CD4-positive, alpha-beta T cell (primary cell): ENCODE data around the gene PTPN3. TPM values are rescaled to one million over a fixed set of nuclear protein-coding genes. Genes with fewer than 3 reads are reported as not detected.

Experiments
- ATAC-seq: fragments of 200-7000 bp; cut with Tn5 transposase; one replicate; pipeline ENCODE4 v1.10.0; 2022; ENCODE audit warnings: mild to moderate bottlenecking; ENCODE audit not compliant: poor library complexity
- CTCF ChIA-PET: fragments of 350-600 bp; sonication (Branson Sonifier 250); formaldehyde crosslinking; loops from one replicate; lab custom pipeline; 2021; ENCODE audit warnings: antibody characterized with exemption, inconsistent platforms; lab: Charles Lee
- POLR2A ChIA-PET: fragments of 350-600 bp; sonication (Branson Sonifier 250); formaldehyde crosslinking; loops from one replicate; lab custom pipeline; 2021; ENCODE audit warnings: antibody characterized with exemption, inconsistent platforms; lab: Charles Lee
- DNase-seq, 14 experiments: peaks; one replicate each; pipeline ENCODE4 v3.0.0-alpha.2; 2013 to 2020; ENCODE audit warnings: mixed read lengths in 2 of 14
- H3K27ac ChIP-seq, 2 donors: one replicate each; pipeline versions ENCODE4 v1.5.1 to v1.7.0; 2013; ENCODE audit warnings: low read length in 2 of 2, low read depth in 1 of 2, mild to moderate bottlenecking in 1 of 2
- H3K27me3 ChIP-seq, 2 experiments: 1 replicate in 1 of 2; 2 replicates in 1 of 2; pipeline versions ENCODE4 v1.6.1 to v1.7.0; 2013; ENCODE audit warnings: low read length in 2 of 2, control low read depth in 1 of 2, mild to moderate bottlenecking in 1 of 2, moderate library complexity in 1 of 2; ENCODE audit not compliant: insufficient read depth in 2 of 2, control insufficient read depth in 1 of 2
- H3K36me3 ChIP-seq: one replicate; pipeline ENCODE4 v1.6.1; 2013; ENCODE audit warnings: low read length, control low read depth; ENCODE audit not compliant: insufficient read depth
- H3K4me1 ChIP-seq: one replicate; pipeline ENCODE4 v1.6.1; 2013; ENCODE audit warnings: low read length, control low read depth; ENCODE audit not compliant: insufficient read depth
- H3K4me3 ChIP-seq: one replicate; pipeline ENCODE4 v1.5.1; 2013; ENCODE audit warnings: mild to moderate bottlenecking, low read length, moderate library complexity
- H3K9me3 ChIP-seq, 2 experiments: 1 replicate in 1 of 2; 2 replicates in 1 of 2; pipeline versions ENCODE4 v1.6.1 to v1.7.0; 2013; ENCODE audit warnings: low read length in 2 of 2, mild to moderate bottlenecking in 2 of 2, control low read depth in 1 of 2, moderate library complexity in 1 of 2; ENCODE audit not compliant: control insufficient read depth in 1 of 2, insufficient read depth in 1 of 2
- H3K27ac Mint-ChIP-seq: one replicate; pipeline ENCODE4 v1.8.0; 2020; ENCODE audit warnings: mixed read lengths
- H3K27me3 Mint-ChIP-seq: one replicate; pipeline ENCODE4 v1.8.0; 2021; ENCODE audit warnings: mixed read lengths
- H3K36me3 Mint-ChIP-seq: one replicate; pipeline ENCODE4 v1.8.0; 2021; ENCODE audit warnings: low read depth, mixed read lengths
- H3K4me1 Mint-ChIP-seq: one replicate; pipeline ENCODE4 v1.8.0; 2021; ENCODE audit warnings: low read depth, mixed read lengths
- H3K4me3 Mint-ChIP-seq: one replicate; pipeline ENCODE4 v1.8.0; 2020; ENCODE audit warnings: mild to moderate bottlenecking, mixed read lengths
- H3K9me3 Mint-ChIP-seq: one replicate; pipeline ENCODE4 v1.8.0; 2020; ENCODE audit warnings: mixed read lengths
- CTCF ChIP-seq: fragments of 200-600 bp; IDR thresholded peaks from one replicate; pipeline ENCODE4 v1.8.0; 2022; ENCODE audit warnings: antibody characterized with exemption, mild to moderate bottlenecking
- intact Hi-C, 2 experiments: fragments of 100-400 bp; cut with DNase I in 1 of 2; cut with micrococcal nuclease in 1 of 2; formaldehyde crosslinking; loops; one replicate each; pipeline versions ENCODE4 v1.15.1 to v1.9.0; 2023 to 2025; cut with DNase I, micrococcal nuclease
- total RNA-seq, 174 experiments: library from RNA in 2 of 174; stranded (reverse) in 2 of 174; gene quantifications; one replicate each; pipeline ENCODE4 v1.2.3 and lab custom pipeline; 2021 to 2026

PTPN3 gene
- total RNA-seq, 2 experiments from 2014 or later = not detected

DNA sequence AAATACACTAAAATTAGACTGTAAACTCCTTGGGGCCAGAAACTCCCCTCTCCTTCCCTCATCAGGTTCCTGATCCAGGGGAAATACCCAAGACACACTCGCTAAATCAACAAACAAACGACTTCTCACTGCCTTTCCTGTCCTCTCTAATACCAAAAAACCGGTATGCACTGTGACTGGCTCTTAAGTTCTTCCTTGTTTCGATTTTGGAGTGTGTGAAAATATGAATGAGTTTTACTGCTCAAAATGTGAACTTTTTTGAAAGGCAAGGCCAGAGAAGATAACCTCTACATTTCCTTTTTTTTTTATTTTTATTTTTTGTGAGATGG lies 96.2 kb downstream of the PTPN3 start:
- no peak overlapping the region for H3K27ac Mint-ChIP-seq
- no peak overlapping the region for H3K27ac ChIP-seq
- no peaks in the 10 kb centered on the region for H3K36me3 Mint-ChIP-seq
- H3K27me3 ChIP-seq = peaks cover 0 to 2% of the 10 kb centered on the region in 2 experiments
- H3K27me3 Mint-ChIP-seq = peaks cover 31% of the 10 kb centered on the region
- H3K4me1 ChIP-seq = no peaks in the 10 kb centered on the region
- H3K36me3 ChIP-seq = no peaks in the 10 kb centered on the region
- no peak overlapping the region for H3K4me3 Mint-ChIP-seq
- no peaks in the 10 kb centered on the region for H3K9me3 ChIP-seq
- H3K9me3 Mint-ChIP-seq = no peaks in the 10 kb centered on the region
- ATAC-seq (no peak), DNase-seq (no peak)
- no peak for TF ChIP-seq CTCF
- POLR2A ChIA-PET = no interaction called here
- intact Hi-C loops = no loop called here
- CTCF ChIA-PET = no interaction called here
- H3K4me1 Mint-ChIP-seq = no peaks in the 10 kb centered on the region
- no peak overlapping the region for H3K4me3 ChIP-seq

GRCh38 chr9:109401169-109401989 lies 96.7 kb downstream of the PTPN3 start:
- no peak overlapping the region for H3K4me3 ChIP-seq
- peaks cover 0 to 2% of the 10 kb centered on the region in 2 experiments for H3K27me3 ChIP-seq
- POLR2A ChIA-PET = no interaction called here
- H3K4me1 Mint-ChIP-seq = no peaks in the 10 kb centered on the region
- H3K4me1 ChIP-seq = no peaks in the 10 kb centered on the region
- no peaks in the 10 kb centered on the region for H3K36me3 ChIP-seq
- H3K27ac Mint-ChIP-seq = no peak overlapping the region
- peaks cover 31% of the 10 kb centered on the region for H3K27me3 Mint-ChIP-seq
- H3K27ac ChIP-seq = no peak overlapping the region
- no peak for ATAC-seq
- no peak overlapping the region for H3K4me3 Mint-ChIP-seq
- intact Hi-C loops = no loop called here
- CTCF ChIA-PET = no interaction called here
- TF ChIP-seq CTCF = no peak
- no peaks in the 10 kb centered on the region for H3K36me3 Mint-ChIP-seq
- H3K9me3 ChIP-seq = no peaks in the 10 kb centered on the region
- no peaks in the 10 kb centered on the region for H3K9me3 Mint-ChIP-seq
- DNase-seq = peak in 2 of 14 experiments; percentile 14 to 20

GRCh38 chr9:109399258-109399767 lies 98.8 kb downstream of the PTPN3 start:
- Histone ChIP-seq H3K4me1 (no peaks in the 10 kb centered on the region), H3K9me3 (no peaks in the 10 kb centered on the region), H3K27me3 (peaks cover 0 to 5% of the 10 kb centered on the region in 2 experiments), H3K4me3 (no peak overlapping the region), H3K36me3 (no peaks in the 10 kb centered on the region), H3K27ac (no peak overlapping the region)
- Mint-ChIP-seq H3K4me3 (no peak overlapping the region), H3K9me3 (no peaks in the 10 kb centered on the region), H3K27me3 (peaks cover 24% of the 10 kb centered on the region), H3K27ac (no peak overlapping the region), H3K4me1 (no peaks in the 10 kb centered on the region), H3K36me3 (no peaks in the 10 kb centered on the region)
- CTCF ChIA-PET = no interaction called here
- intact Hi-C loops = no loop called here
- DNase-seq = no peak
- no peak for ATAC-seq
- TF ChIP-seq CTCF = no peak
- POLR2A ChIA-PET = no interaction called here
